Loucy (cell line): ENCODE measurements around the gene PTCH1.

Experiments
- H2AFZ ChIP-seq: fragments of 200-600 bp; sonication (generic); 2 replicates; pipeline ENCODE4 v1.6.0; 2016; ENCODE audit warnings: antibody characterized with exemption, mild to moderate bottlenecking, low read length, moderate library complexity
- H3F3A ChIP-seq: fragments of 200-600 bp; 2 replicates; pipeline ENCODE4 v1.6.0; 2016; ENCODE audit warnings: antibody characterized with exemption, low read depth, mild to moderate bottlenecking
- H3K27me3 ChIP-seq: fragments of 200-600 bp; sonication (generic); 2 replicates; pipeline ENCODE4 v1.6.1; 2014; ENCODE audit warnings: low read length, mild to moderate bottlenecking; ENCODE audit not compliant: insufficient read depth, poor library complexity, severe bottlenecking
- H3K36me3 ChIP-seq: fragments of 200-600 bp; sonication (generic); 2 replicates; pipeline ENCODE4 v1.6.1; 2016; ENCODE audit warnings: low read length; ENCODE audit not compliant: insufficient read depth
- H3K4me1 ChIP-seq: fragments of 200-600 bp; sonication (generic); 2 replicates; pipeline ENCODE4 v1.5.1; 2014; ENCODE audit warnings: low read length, mild to moderate bottlenecking; ENCODE audit not compliant: insufficient read depth, poor library complexity, severe bottlenecking
- H3K4me2 ChIP-seq: fragments of 200-600 bp; sonication (generic); 2 replicates; pipeline ENCODE4 v1.6.0; 2014; ENCODE audit warnings: antibody characterized with exemption, low read length, low read depth, mild to moderate bottlenecking; ENCODE audit not compliant: poor library complexity, severe bottlenecking
- H3K4me3 ChIP-seq: fragments of 200-600 bp; sonication (generic); 2 replicates; pipeline ENCODE4 v1.5.1; 2014; ENCODE audit warnings: low read length, mild to moderate bottlenecking, mixed read lengths; ENCODE audit not compliant: poor library complexity, severe bottlenecking
- H3K79me2 ChIP-seq: fragments of 200-600 bp; sonication (generic); 2 replicates; pipeline ENCODE4 v1.6.1; 2014; ENCODE audit warnings: low read length; ENCODE audit not compliant: insufficient read depth
- H3K9ac ChIP-seq: fragments of 200-600 bp; sonication (generic); 2 replicates; pipeline ENCODE4 v1.6.0; 2014; ENCODE audit warnings: mild to moderate bottlenecking, low read depth, low read length, moderate library complexity; ENCODE audit not compliant: poor library complexity, severe bottlenecking
- H3K9me2 ChIP-seq: fragments of 200-600 bp; sonication (generic); replicated peaks from 2 replicates; pipeline ENCODE4 v1.6.1; 2016; ENCODE audit warnings: low read depth, low read length, mixed read lengths
- H3K9me3 ChIP-seq: fragments of 200-600 bp; sonication (generic); 2 replicates; pipeline ENCODE4 v1.6.1; 2014; ENCODE audit warnings: mild to moderate bottlenecking, antibody characterized with exemption, low read length, low read depth; ENCODE audit not compliant: insufficient read depth
- H4K20me1 ChIP-seq: fragments of 200-600 bp; sonication (generic); 2 replicates; pipeline ENCODE4 v1.6.0; 2014; ENCODE audit warnings: antibody characterized with exemption, low read length, mild to moderate bottlenecking; ENCODE audit not compliant: insufficient read depth, poor library complexity, severe bottlenecking
- CTCF ChIP-seq: fragments of 200-600 bp; sonication (generic); conservative IDR thresholded peaks from 2 replicates; pipeline ENCODE4 v1.5.1; 2014; ENCODE audit warnings: mild to moderate bottlenecking, antibody characterized with exemption, low read length
- EZH2phosphoT487 ChIP-seq: fragments of 200-600 bp; IDR thresholded peaks from 2 replicates; pipeline ENCODE4 v1.6.1; 2018; ENCODE audit warnings: antibody characterized with exemption, mild to moderate bottlenecking, moderate library complexity, borderline replicate concordance

Gene PTCH1

GRCh38 chr9:95399261-95399660 is 117.5 kb downstream of the PTCH1 start:
- Histone ChIP-seq H3K4me3 (no peak overlapping the region), H3K36me3 (no peaks in the 10 kb centered on the region), H3F3A (no peaks in the 10 kb centered on the region), H3K79me2 (no peaks in the 10 kb centered on the region), H3K9me2 (no peaks in the 10 kb centered on the region), H3K4me1 (no peaks in the 10 kb centered on the region), H4K20me1 (no peaks in the 10 kb centered on the region), H3K4me2 (no peak overlapping the region), H3K9me3 (0 out of 2 replicates have a peak, but pooled peaks cover 3% of the 10 kb centered on the region), H2AFZ (no peak overlapping the region), H3K27me3 (no peaks in the 10 kb centered on the region), H3K9ac (no peak overlapping the region)
- TF ChIP-seq CTCF (no peak), EZH2phosphoT487 (no peak)
